ENCODE measurements around the gene KIFC3.

KIFC3 gene

GRCh38 chr16:57759541-57760356 lies 42.5 kb downstream of the KIFC3 start:
- DNase-seq (ENCODE audit: low read depth) = no peak
- H3K4me3 ChIP-seq (ENCODE audit: low read depth, low read length) = no peak overlapping the region
- TF ChIP-seq MAX (IDR thresholded peaks at IDR 0.05; ENCODE audit: low read depth, low read length) (no peak), POLR2A (IDR thresholded peaks at IDR 0.05; ENCODE audit: extremely low read depth, insufficient read length) (no peak), MYC (IDR thresholded peaks at IDR 0.05; ENCODE audit: low read depth, low read length) (no peak), CTCF (IDR thresholded peaks at IDR 0.05; ENCODE audit: low read depth, low read length) (no peak)

- no peak for DNase-seq (ENCODE audit: low read depth)
- TF ChIP-seq MYC (IDR thresholded peaks at IDR 0.05; ENCODE audit: low read depth, low read length) (no peak), POLR2A (IDR thresholded peaks at IDR 0.05; ENCODE audit: extremely low read depth, insufficient read length) (no peak), CTCF (IDR thresholded peaks at IDR 0.05; ENCODE audit: low read depth, low read length) (no peak), MAX (IDR thresholded peaks at IDR 0.05; ENCODE audit: low read depth, low read length) (no peak)
- no peak overlapping the region for H3K4me3 ChIP-seq (ENCODE audit: low read depth, low read length)
Measured at GRCh38 chr16:57759131-57759530, 43.2 kb downstream of the KIFC3 start.

- DNase-seq (ENCODE audit: low read depth) = no peak
- H3K4me3 ChIP-seq (ENCODE audit: low read depth, low read length) = no peak overlapping the region
- TF ChIP-seq POLR2A (IDR thresholded peaks at IDR 0.05; ENCODE audit: extremely low read depth, insufficient read length) (no peak), MYC (IDR thresholded peaks at IDR 0.05; ENCODE audit: low read depth, low read length) (no peak), CTCF (IDR thresholded peaks at IDR 0.05; ENCODE audit: low read depth, low read length) (no peak), MAX (IDR thresholded peaks at IDR 0.05; ENCODE audit: low read depth, low read length) (no peak)
Measured at GRCh38 chr16:57758331-57759117, 43.8 kb downstream of the KIFC3 start.

- no peak overlapping the region for H3K4me3 ChIP-seq (ENCODE audit: low read depth, low read length)
- no peak for DNase-seq (ENCODE audit: low read depth)
- no peak for TF ChIP-seq CTCF (IDR thresholded peaks at IDR 0.05; ENCODE audit: low read depth, low read length)
- TF ChIP-seq MAX (IDR thresholded peaks at IDR 0.05; ENCODE audit: low read depth, low read length) = no peak
- TF ChIP-seq POLR2A (IDR thresholded peaks at IDR 0.05; ENCODE audit: extremely low read depth, insufficient read length) = no peak
- no peak for TF ChIP-seq MYC (IDR thresholded peaks at IDR 0.05; ENCODE audit: low read depth, low read length)
Measured at GRCh38 chr16:57757883-57758282, 44.4 kb downstream of the KIFC3 start.

GRCh38 chr16:57757326-57757786 lies 44.9 kb downstream of the KIFC3 start:
- H3K4me3 ChIP-seq (ENCODE audit: low read depth, low read length) = no peak overlapping the region
- TF ChIP-seq MYC (IDR thresholded peaks at IDR 0.05; ENCODE audit: low read depth, low read length) (peak; percentile 62), MAX (IDR thresholded peaks at IDR 0.05; ENCODE audit: low read depth, low read length) (peak; percentile 82), POLR2A (IDR thresholded peaks at IDR 0.05; ENCODE audit: extremely low read depth, insufficient read length) (no peak), CTCF (IDR thresholded peaks at IDR 0.05; ENCODE audit: low read depth, low read length) (peak; percentile 91)
- peak; percentile 84 for DNase-seq (ENCODE audit: low read depth)
